ENCODE data around the gene NSUN4. TPM values are rescaled to one million over a fixed set of nuclear protein-coding genes. Genes with fewer than 3 reads are reported as not detected.
"Not testable (repeated sequence)": the region's sequence is repeated elsewhere in the genome, so short reads cannot be mapped to it uniquely, and the experiment has no call there.

The NSUN4 gene
- total and polyA plus RNA-seq, 4 donors = 12.2 to 17.5 (median 13.8) TPM

- H3K36me3 ChIP-seq (ENCODE audit: control insufficient read depth, insufficient read depth, low read length) = peaks cover 9% of the 10 kb centered on the region
- H3K4me1 ChIP-seq (ENCODE audit: control insufficient read depth, insufficient read depth, low read length) = peaks cover 27% of the 10 kb centered on the region
- H3K9me3 ChIP-seq (ENCODE audit: control insufficient read depth, insufficient read depth, low read length) = no peaks in the 10 kb centered on the region
- DNase-seq (ENCODE audit: low read depth in 4 of 6, low spot score in 6 of 6) = peak in 1 of 6 donors; percentile 8
- WGBS (ENCODE audit: insufficient coverage) = 0% methylated on average over 10 of the region's 14 CpGs
- H3K27ac ChIP-seq (ENCODE audit: low read depth, low read length) = peak overlapping the region; percentile 96
- H3K4me3 ChIP-seq (ENCODE audit: low read depth, low read length) = peak overlapping the region; percentile 92
- no peaks in the 10 kb centered on the region for H3K27me3 ChIP-seq (ENCODE audit: control insufficient read depth, insufficient read depth, low read length)
Observed at GRCh38 chr1:46303872-46304326, 36.7 kb upstream of the NSUN4 start.

GRCh38 chr1:46306159-46306530 is 34.5 kb upstream of the NSUN4 start:
- DNase-seq (ENCODE audit: low read depth in 4 of 6, low spot score in 6 of 6) = no peak
- peaks cover 20% of the 10 kb centered on the region for H3K4me1 ChIP-seq (ENCODE audit: control insufficient read depth, insufficient read depth, low read length)

GRCh38 chr1:46309401-46310159 is 31.0 kb upstream of the NSUN4 start:
- Histone ChIP-seq H3K27me3 (ENCODE audit: control insufficient read depth, insufficient read depth, low read length) (no peaks in the 10 kb centered on the region), H3K4me3 (ENCODE audit: low read depth, low read length) (no peak overlapping the region), H3K27ac (ENCODE audit: low read depth, low read length) (no peak overlapping the region), H3K36me3 (ENCODE audit: control insufficient read depth, insufficient read depth, low read length) (peaks cover 56% of the 10 kb centered on the region), H3K4me1 (ENCODE audit: control insufficient read depth, insufficient read depth, low read length) (peaks cover 8% of the 10 kb centered on the region), H3K9me3 (ENCODE audit: control insufficient read depth, insufficient read depth, low read length) (no peaks in the 10 kb centered on the region)
- no peak for DNase-seq (ENCODE audit: low read depth in 4 of 6, low spot score in 6 of 6)
- WGBS (ENCODE audit: insufficient coverage) = 89% methylated on average over 4 of the region's 16 CpGs

More at GRCh38 chr1:46306159-46306530, 34.5 kb upstream of the NSUN4 start:
- Histone ChIP-seq H3K27me3 (ENCODE audit: control insufficient read depth, insufficient read depth, low read length) (no peaks in the 10 kb centered on the region), H3K27ac (ENCODE audit: low read depth, low read length) (no peak overlapping the region), H3K4me3 (ENCODE audit: low read depth, low read length) (no peak overlapping the region), H3K9me3 (ENCODE audit: control insufficient read depth, insufficient read depth, low read length) (no peaks in the 10 kb centered on the region), H3K36me3 (ENCODE audit: control insufficient read depth, insufficient read depth, low read length) (peaks cover 29% of the 10 kb centered on the region)
- 100% methylated on average over 5 of the region's 8 CpGs for WGBS (ENCODE audit: insufficient coverage)

- Histone ChIP-seq H3K4me3 (ENCODE audit: low read depth, low read length) (no peak overlapping the region), H3K27me3 (ENCODE audit: control insufficient read depth, insufficient read depth, low read length) (no peaks in the 10 kb centered on the region), H3K27ac (ENCODE audit: low read depth, low read length) (no peak overlapping the region), H3K4me1 (ENCODE audit: control insufficient read depth, insufficient read depth, low read length) (peaks cover under 1% of the 10 kb centered on the region), H3K9me3 (ENCODE audit: control insufficient read depth, insufficient read depth, low read length) (no peaks in the 10 kb centered on the region), H3K36me3 (ENCODE audit: control insufficient read depth, insufficient read depth, low read length) (peaks cover 56% of the 10 kb centered on the region)
- no peak for DNase-seq (ENCODE audit: low read depth in 4 of 6, low spot score in 6 of 6)
- 100% methylated on average over 3 of the region's 4 CpGs for WGBS (ENCODE audit: insufficient coverage)
Observed at GRCh38 chr1:46310321-46310720, 30.3 kb upstream of the NSUN4 start.

- DNase-seq (ENCODE audit: low read depth in 4 of 6, low spot score in 6 of 6) = no peak
- Histone ChIP-seq H3K36me3 (ENCODE audit: control insufficient read depth, insufficient read depth, low read length) (peaks cover 50% of the 10 kb centered on the region), H3K27me3 (ENCODE audit: control insufficient read depth, insufficient read depth, low read length) (no peaks in the 10 kb centered on the region)
Observed at GRCh38 chr1:46315669-46316403, 24.8 kb upstream of the NSUN4 start.

GRCh38 chr1:46317323-46317722 is 23.3 kb upstream of the NSUN4 start:
- Histone ChIP-seq H3K27me3 (ENCODE audit: control insufficient read depth, insufficient read depth, low read length) (no peaks in the 10 kb centered on the region), H3K36me3 (ENCODE audit: control insufficient read depth, insufficient read depth, low read length) (peaks cover 35% of the 10 kb centered on the region), H3K4me1 (ENCODE audit: control insufficient read depth, insufficient read depth, low read length) (no peaks in the 10 kb centered on the region), H3K4me3 (ENCODE audit: low read depth, low read length) (no peak overlapping the region), H3K9me3 (ENCODE audit: control insufficient read depth, insufficient read depth, low read length) (no peaks in the 10 kb centered on the region), H3K27ac (ENCODE audit: low read depth, low read length) (no peak overlapping the region)
- DNase-seq (ENCODE audit: low read depth in 4 of 6, low spot score in 6 of 6) = no peak
- WGBS (ENCODE audit: insufficient coverage) = 100% methylated on average over 1 of the region's 1 CpG

More at GRCh38 chr1:46315669-46316403, 24.8 kb upstream of the NSUN4 start:
- H3K9me3 ChIP-seq (ENCODE audit: control insufficient read depth, insufficient read depth, low read length) = no peaks in the 10 kb centered on the region
- no CpG with 5 or more reads among the region's 3 CpGs for WGBS (ENCODE audit: insufficient coverage)
- H3K4me3 ChIP-seq (ENCODE audit: low read depth, low read length) = no peak overlapping the region
- no peak overlapping the region for H3K27ac ChIP-seq (ENCODE audit: low read depth, low read length)
- no peaks in the 10 kb centered on the region for H3K4me1 ChIP-seq (ENCODE audit: control insufficient read depth, insufficient read depth, low read length)

- DNase-seq (ENCODE audit: low read depth in 4 of 6, low spot score in 6 of 6); H3K4me3 ChIP-seq (ENCODE audit: low read depth, low read length); H3K27me3 ChIP-seq (ENCODE audit: control insufficient read depth, insufficient read depth, low read length); H3K9me3 ChIP-seq (ENCODE audit: control insufficient read depth, insufficient read depth, low read length); H3K4me1 ChIP-seq (ENCODE audit: control insufficient read depth, insufficient read depth, low read length); H3K27ac ChIP-seq (ENCODE audit: low read depth, low read length): not testable (repeated sequence)
- peaks cover 22% of the 10 kb centered on the region for H3K36me3 ChIP-seq (ENCODE audit: control insufficient read depth, insufficient read depth, low read length)
- 98% methylated on average over 3 of the region's 6 CpGs for WGBS (ENCODE audit: insufficient coverage)
Observed at GRCh38 chr1:46319301-46319700, 21.3 kb upstream of the NSUN4 start.

- no CpG with 5 or more reads among the region's 13 CpGs for WGBS (ENCODE audit: insufficient coverage)
- H3K27me3 ChIP-seq (ENCODE audit: control insufficient read depth, insufficient read depth, low read length); H3K27ac ChIP-seq (ENCODE audit: low read depth, low read length): not testable (repeated sequence)
Observed at GRCh38 chr1:46319960-46320914, 20.4 kb upstream of the NSUN4 start.

GRCh38 chr1:46322191-46322590 is 18.4 kb upstream of the NSUN4 start:
- H3K9me3 ChIP-seq (ENCODE audit: control insufficient read depth, insufficient read depth, low read length); H3K27ac ChIP-seq (ENCODE audit: low read depth, low read length); H3K27me3 ChIP-seq (ENCODE audit: control insufficient read depth, insufficient read depth, low read length); DNase-seq (ENCODE audit: low read depth in 4 of 6, low spot score in 6 of 6); H3K4me3 ChIP-seq (ENCODE audit: low read depth, low read length); H3K4me1 ChIP-seq (ENCODE audit: control insufficient read depth, insufficient read depth, low read length); H3K36me3 ChIP-seq (ENCODE audit: control insufficient read depth, insufficient read depth, low read length): not testable (repeated sequence)
- WGBS (ENCODE audit: insufficient coverage) = 75% methylated on average over 3 of the region's 6 CpGs

More at GRCh38 chr1:46319960-46320914, 20.4 kb upstream of the NSUN4 start:
- DNase-seq (ENCODE audit: low read depth in 4 of 6, low spot score in 6 of 6); H3K4me1 ChIP-seq (ENCODE audit: control insufficient read depth, insufficient read depth, low read length); H3K4me3 ChIP-seq (ENCODE audit: low read depth, low read length); H3K9me3 ChIP-seq (ENCODE audit: control insufficient read depth, insufficient read depth, low read length): not testable (repeated sequence)
- peaks cover 13% of the 10 kb centered on the region for H3K36me3 ChIP-seq (ENCODE audit: control insufficient read depth, insufficient read depth, low read length)
